Endometrium (tissue), 2 donors: ENCODE results near the gene EFNA2.
A peak's percentile ranks its signal among the peaks of the same experiment; 100 is the strongest.

Source experiments
- FAIRE-seq: peaks from 2 replicates; lab custom pipeline; 2012; peaks lifted over from hg19 to GRCh38; lab: Jason Lieb, UNC
- donor health status: control.
- donor health status: control.

EFNA2 gene

GRCh38 chr19:1249298-1249989 lies 36.2 kb upstream of the EFNA2 start:
- no peak for FAIRE-seq

- no peak for FAIRE-seq
Observed at GRCh38 chr19:1249990-1250436, 35.7 kb upstream of the EFNA2 start.

GRCh38 chr19:1250437-1251260 lies 35.0 kb upstream of the EFNA2 start:
- no peak for FAIRE-seq

GRCh38 chr19:1251330-1252220 lies 34.1 kb upstream of the EFNA2 start:
- no peak for FAIRE-seq

GRCh38 chr19:1252221-1252820 lies 33.4 kb upstream of the EFNA2 start:
- FAIRE-seq: no peak

GRCh38 chr19:1252821-1253513 lies 32.7 kb upstream of the EFNA2 start:
- no peak for FAIRE-seq

GRCh38 chr19:1253514-1254080 lies 32.1 kb upstream of the EFNA2 start:
- FAIRE-seq: no peak

- no peak for FAIRE-seq
Observed at GRCh38 chr19:1254081-1254527, 31.6 kb upstream of the EFNA2 start.

GRCh38 chr19:1254530-1255185 lies 31.0 kb upstream of the EFNA2 start:
- no peak for FAIRE-seq

- FAIRE-seq: no peak
Observed at GRCh38 chr19:1255186-1256161, 30.2 kb upstream of the EFNA2 start.

- no peak for FAIRE-seq
Observed at GRCh38 chr19:1256646-1257474, 28.8 kb upstream of the EFNA2 start.

GRCh38 chr19:1257475-1258162 lies 28.1 kb upstream of the EFNA2 start:
- FAIRE-seq: no peak

GRCh38 chr19:1258163-1258492 lies 27.5 kb upstream of the EFNA2 start:
- FAIRE-seq: no peak

GRCh38 chr19:1258707-1259205 lies 26.9 kb upstream of the EFNA2 start:
- FAIRE-seq: peak; percentile 15

- no peak for FAIRE-seq
Observed at GRCh38 chr19:1259206-1259875, 26.3 kb upstream of the EFNA2 start.

- FAIRE-seq: no peak
Observed at GRCh38 chr19:1259876-1260748, 25.6 kb upstream of the EFNA2 start.
